H1 (cell line): Measurements from ENCODE around the gene KRT4. TPM values are rescaled to one million over a fixed set of nuclear protein-coding genes. Genes with fewer than 3 reads are reported as not detected.

Source experiments
- RBBP5 ChIP-seq: IDR thresholded peaks from 2 replicates; pipeline ENCODE4 v1.7.1; 2012; ENCODE audit warnings: low read depth, mild to moderate bottlenecking, inconsistent platforms, low read length, moderate library complexity, borderline replicate concordance
- RFX5 ChIP-seq: IDR thresholded peaks from 2 replicates; pipeline ENCODE4 v1.6.1; 2011; ENCODE audit warnings: low read depth, low read length, improper control_type of control experiment, borderline replicate concordance
- polyA plus RNA-seq, 7 experiments: library from polyadenylated mRNA; depleted of rRNA in 3 of 7; stranded (reverse) in 5 of 7; unstranded in 2 of 7; fragments of >200 nt in 5 of 7; fragments of 200-250 nt in 2 of 7; gene quantifications; 1 replicate in 5 of 7; 2 replicates in 1 of 7; 4 replicates in 1 of 7; pipeline versions ENCODE4 v1.2.1 to v1.2.3, GENCODE V29; 2011 to 2013; ENCODE audit warnings: missing spikeins in 2 of 7, mixed read lengths in 2 of 7
- total RNA-seq: library from RNA; stranded (reverse); fragmentation: NEBNext Ultra II Directional; extraction: Animal tissue kit (Norgen Biotek cat#: 25700); gene quantifications from 2 replicates; pipeline ENCODE4 v1.2.1, GENCODE V29; 2021

Gene KRT4
- total and polyA plus RNA-seq, 2 of the 8 experiments (the other 6 are each of a cell fraction or from before 2014, with no cell fraction given): not detected

DNA sequence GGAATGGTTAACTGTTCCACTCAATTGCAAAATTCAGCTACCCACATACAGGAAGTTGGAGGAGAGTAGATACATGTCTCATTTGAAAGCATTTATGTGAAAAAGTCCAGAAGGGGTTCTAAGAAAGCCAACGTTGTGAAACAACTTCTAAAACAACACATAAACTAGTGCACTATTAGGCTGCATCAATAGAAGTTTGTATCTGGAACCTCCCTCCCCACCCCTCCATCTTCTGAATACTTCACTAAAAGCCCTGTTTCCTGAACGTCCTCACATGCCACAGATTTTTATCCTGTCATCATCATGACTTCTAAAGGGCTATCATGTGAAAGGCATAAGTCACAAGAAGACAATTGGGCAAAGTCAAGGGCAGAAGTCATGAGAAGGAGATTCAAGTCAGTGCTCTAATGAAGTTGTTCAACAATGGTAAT, 14.7 kb upstream of the KRT4 start (continued):
- TF ChIP-seq RFX5 (no peak), RBBP5 (no peak)
